ENCODE results near the gene CELSR1. TPM values are rescaled to one million over a fixed set of nuclear protein-coding genes. Genes with fewer than 3 reads are reported as not detected.

The CELSR1 gene
- total RNA-seq, 1 experiment from 2014 or later, result 14.2 TPM

DNA sequence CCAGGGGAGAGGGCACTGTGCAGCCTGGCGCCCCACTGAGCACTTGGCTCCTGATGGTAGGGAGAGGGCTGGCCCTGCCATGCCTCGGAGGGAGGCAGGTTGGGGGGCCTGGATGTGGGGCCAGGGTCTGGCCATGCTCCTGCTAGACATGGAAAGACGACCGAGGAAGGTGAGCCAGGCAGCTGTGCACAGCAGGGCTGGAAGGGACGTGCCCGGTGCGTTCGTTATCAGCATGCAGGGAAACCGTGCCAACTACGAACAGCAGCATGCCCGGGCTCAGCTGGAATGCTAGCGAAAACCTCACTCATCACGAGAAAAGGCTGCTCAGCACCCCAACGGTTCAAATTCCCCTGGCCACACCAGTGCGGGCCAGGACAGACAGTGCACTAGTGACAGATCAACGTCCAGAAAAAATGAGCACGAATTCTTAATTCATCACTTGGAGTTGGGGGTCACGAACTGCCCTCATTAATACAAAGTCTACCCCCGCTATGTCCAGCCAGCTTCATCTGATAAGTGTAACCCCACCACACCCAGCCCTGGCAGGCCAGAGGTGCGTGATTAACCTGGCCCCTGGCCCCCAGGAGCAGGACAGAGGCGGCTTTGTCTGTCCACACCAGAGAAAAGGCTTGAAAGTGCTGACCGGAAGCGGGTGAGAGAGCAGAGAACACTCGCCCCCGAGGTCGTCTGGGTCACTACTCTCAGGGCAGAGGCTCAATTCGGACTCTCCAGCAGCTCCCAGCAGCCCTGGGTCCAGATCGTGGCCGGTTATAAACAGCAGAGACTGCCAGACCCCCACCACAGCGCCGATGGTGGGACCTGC is 84.2 kb downstream of the CELSR1 start:
- H3K9me2 ChIP-seq (replicated peaks; ENCODE audit: low read length), result no peaks in the 10 kb centered on the region
- H3K79me2 ChIP-seq (ENCODE audit: low read length), result no peaks in the 10 kb centered on the region
- H3F3A ChIP-seq (ENCODE audit: low read length, unreplicated experiment), result no peaks in the 10 kb centered on the region
- H2AFZ ChIP-seq (ENCODE audit: low read length), result no peak overlapping the region
- H3K9me3 ChIP-seq (ENCODE audit: low read length), result no peaks in the 10 kb centered on the region
- no peak overlapping the region for H3K4me2 ChIP-seq (ENCODE audit: low read length)
- ChIA-PET CTCF (no interaction called here), POLR2A (ENCODE audit: unreplicated experiment) (no interaction called here)
- ATAC-seq (no peak), DNase-seq (no peak)
- TF ChIP-seq, protein P1, sequence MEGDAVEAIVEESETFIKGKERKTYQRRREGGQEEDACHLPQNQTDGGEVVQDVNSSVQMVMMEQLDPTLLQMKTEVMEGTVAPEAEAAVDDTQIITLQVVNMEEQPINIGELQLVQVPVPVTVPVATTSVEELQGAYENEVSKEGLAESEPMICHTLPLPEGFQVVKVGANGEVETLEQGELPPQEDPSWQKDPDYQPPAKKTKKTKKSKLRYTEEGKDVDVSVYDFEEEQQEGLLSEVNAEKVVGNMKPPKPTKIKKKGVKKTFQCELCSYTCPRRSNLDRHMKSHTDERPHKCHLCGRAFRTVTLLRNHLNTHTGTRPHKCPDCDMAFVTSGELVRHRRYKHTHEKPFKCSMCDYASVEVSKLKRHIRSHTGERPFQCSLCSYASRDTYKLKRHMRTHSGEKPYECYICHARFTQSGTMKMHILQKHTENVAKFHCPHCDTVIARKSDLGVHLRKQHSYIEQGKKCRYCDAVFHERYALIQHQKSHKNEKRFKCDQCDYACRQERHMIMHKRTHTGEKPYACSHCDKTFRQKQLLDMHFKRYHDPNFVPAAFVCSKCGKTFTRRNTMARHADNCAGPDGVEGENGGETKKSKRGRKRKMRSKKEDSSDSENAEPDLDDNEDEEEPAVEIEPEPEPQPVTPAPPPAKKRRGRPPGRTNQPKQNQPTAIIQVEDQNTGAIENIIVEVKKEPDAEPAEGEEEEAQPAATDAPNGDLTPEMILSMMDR (conservative IDR thresholded peaks at IDR 0.05; ENCODE audit: low read depth, low read length), result no peak
- TF ChIP-seq EZH2phosphoT487 (IDR thresholded peaks at IDR 0.05; ENCODE audit: borderline replicate concordance, low read length), result no peak
- no peak for TF ChIP-seq EZH2 (IDR thresholded peaks at IDR 0.05; ENCODE audit: low read length, unreplicated experiment)
- H3K36me3 ChIP-seq (ENCODE audit: low read depth, low read length), result no peaks in the 10 kb centered on the region
- no peak overlapping the region for H3K9ac ChIP-seq (ENCODE audit: low read length)
- peaks cover 27% of the 10 kb centered on the region for H3K4me1 ChIP-seq (ENCODE audit: insufficient read depth, low read length)
- no peak overlapping the region for H3K4me3 ChIP-seq (ENCODE audit: low read length)
- H4K20me1 ChIP-seq (ENCODE audit: low read length), result no peaks in the 10 kb centered on the region
- H3K27me3 ChIP-seq (ENCODE audit: low read length), result no peaks in the 10 kb centered on the region
- BruUV-seq (replicated peaks), result no TSS peak
- intact Hi-C loops (cut with micrococcal nuclease), result no loop called here
- no peak overlapping the region for H3K27ac ChIP-seq (ENCODE audit: low read length)

DNA sequence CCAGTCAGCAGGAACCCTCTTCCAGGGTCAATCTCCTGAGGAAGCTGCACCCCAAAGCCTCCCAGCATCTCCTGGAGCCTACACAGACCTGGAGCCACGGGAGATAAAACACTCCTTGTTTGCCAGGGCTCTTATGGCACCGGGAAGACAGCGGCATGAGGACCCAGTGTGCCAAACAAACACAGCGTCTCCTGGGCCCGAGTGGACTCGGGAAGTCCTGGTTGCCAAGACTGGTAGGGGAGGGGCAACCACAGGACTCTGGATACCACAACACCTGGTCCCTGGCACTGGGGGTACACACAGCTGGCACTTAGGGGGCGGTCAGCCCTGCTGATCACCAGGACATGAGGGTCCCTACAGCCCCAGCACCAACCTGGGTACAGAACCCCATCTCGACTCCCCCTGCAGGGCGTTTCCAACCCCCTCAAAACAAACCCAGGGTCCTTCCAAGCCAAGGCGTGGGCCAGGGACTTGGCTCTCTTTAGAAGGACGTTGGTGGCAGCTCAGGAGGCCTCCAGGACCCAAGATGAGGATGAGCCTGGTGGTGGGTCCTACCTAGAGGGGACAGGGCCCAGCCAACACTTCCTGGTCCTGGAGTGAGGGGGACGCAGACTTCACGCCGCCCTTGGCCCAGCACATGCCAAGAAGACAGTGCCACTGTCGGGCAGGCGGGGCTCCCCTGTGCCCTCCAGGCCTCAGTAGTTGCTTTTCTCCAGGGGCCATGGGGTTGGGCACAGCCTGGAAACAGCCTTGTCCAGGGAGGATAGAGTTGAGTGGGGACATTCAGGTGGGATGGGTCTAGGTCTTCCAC is 85.0 kb downstream of the CELSR1 start:
- Histone ChIP-seq H2AFZ (ENCODE audit: low read length) (no peak overlapping the region), H3K9me3 (ENCODE audit: low read length) (no peaks in the 10 kb centered on the region), H3K27ac (ENCODE audit: low read length) (no peak overlapping the region), H3K79me2 (ENCODE audit: low read length) (no peaks in the 10 kb centered on the region), H3K9ac (ENCODE audit: low read length) (no peak overlapping the region), H3K36me3 (ENCODE audit: low read depth, low read length) (no peaks in the 10 kb centered on the region), H3K4me3 (ENCODE audit: low read length) (no peak overlapping the region), H3F3A (ENCODE audit: low read length, unreplicated experiment) (no peaks in the 10 kb centered on the region), H4K20me1 (ENCODE audit: low read length) (no peaks in the 10 kb centered on the region), H3K27me3 (ENCODE audit: low read length) (no peaks in the 10 kb centered on the region), H3K4me1 (ENCODE audit: insufficient read depth, low read length) (peaks cover 27% of the 10 kb centered on the region), H3K9me2 (replicated peaks; ENCODE audit: low read length) (no peaks in the 10 kb centered on the region), H3K4me2 (ENCODE audit: low read length) (no peak overlapping the region)
- TF ChIP-seq, protein P1 (conservative IDR thresholded peaks at IDR 0.05; ENCODE audit: low read depth, low read length), result no peak
- TF ChIP-seq EZH2phosphoT487 (IDR thresholded peaks at IDR 0.05; ENCODE audit: borderline replicate concordance, low read length) (no peak), EZH2 (IDR thresholded peaks at IDR 0.05; ENCODE audit: low read length, unreplicated experiment) (no peak)
- ATAC-seq, result no peak
- DNase-seq, result no peak
- POLR2A ChIA-PET (ENCODE audit: unreplicated experiment), result no interaction called here
- CTCF ChIA-PET, result no interaction called here
- intact Hi-C loops (cut with micrococcal nuclease), result no loop called here
- BruUV-seq (replicated peaks), result no TSS peak

Data from PC-3 (cell line).